ENCODE measurements around the gene DOCK1. TPM values are rescaled to one million over a fixed set of nuclear protein-coding genes. Genes with fewer than 3 reads are reported as not detected.

Gene DOCK1
- total RNA-seq, 1 experiment from 2014 or later: 82.2 TPM

DNA sequence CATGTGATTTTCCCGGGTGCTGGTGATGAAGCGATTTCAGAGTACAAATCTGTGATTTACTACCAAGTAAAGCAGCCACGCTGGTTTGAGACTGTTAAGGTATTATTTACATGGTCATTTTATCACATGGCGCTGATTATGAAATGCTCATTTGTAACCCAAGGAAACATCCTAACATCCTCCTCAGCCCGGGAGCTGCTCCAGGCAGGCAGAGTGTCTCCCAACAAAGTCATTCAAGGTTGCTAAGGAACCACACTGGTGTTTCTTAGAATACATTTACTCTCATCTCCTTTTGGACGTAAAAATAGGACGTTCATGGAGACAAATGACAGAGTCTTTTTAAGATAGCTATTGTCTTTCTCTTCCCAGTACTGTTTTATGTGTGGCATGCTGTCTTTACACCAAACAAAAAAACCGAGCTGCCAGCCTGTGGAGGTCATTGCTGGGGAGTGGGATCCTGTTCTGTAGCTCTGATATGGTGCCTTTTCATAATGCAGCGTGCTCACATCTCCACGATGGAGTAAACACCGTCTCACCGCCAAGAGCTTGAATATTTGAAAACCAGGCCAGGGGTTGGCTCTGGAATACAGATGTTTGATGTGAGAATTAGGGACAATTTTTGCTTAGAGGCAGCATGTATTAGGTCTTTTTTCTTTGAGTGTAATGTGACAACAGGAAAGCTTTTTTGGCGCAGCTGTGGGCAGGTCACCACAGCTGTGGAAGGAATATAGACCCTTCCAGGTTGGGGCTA lies 119.6 kb downstream of the DOCK1 start:
- POLR2A ChIA-PET: no interaction called here
- BruUV-seq (replicated peaks): no TSS peak
- intact Hi-C loops (cut with micrococcal nuclease; ENCODE audit: unreplicated experiment): no loop called here

DNA sequence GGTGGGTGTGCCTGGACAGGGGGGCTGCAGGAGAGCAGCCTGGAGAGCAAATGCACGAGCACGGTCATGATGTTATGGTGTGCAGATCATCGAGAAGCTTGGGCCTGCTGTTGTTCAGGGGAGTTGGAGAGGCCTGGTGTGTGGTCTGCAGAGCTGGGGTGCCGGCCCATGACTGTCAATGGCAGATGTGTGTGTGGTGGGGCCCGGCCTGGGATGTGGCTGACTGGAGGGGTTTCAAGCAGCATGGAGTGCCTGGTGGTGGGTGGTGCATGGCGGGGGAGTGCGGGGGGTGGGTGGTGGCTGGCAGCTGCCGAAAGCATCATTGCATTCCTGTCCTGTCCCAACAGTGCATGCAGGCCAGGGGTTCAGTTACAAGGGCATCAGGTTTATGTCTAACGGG lies 122.6 kb downstream of the DOCK1 start:
- H3K27me3 Mint-ChIP-seq (ENCODE audit: insufficient read depth, unreplicated experiment): no peaks in the 10 kb centered on the region
- H3K4me3 Mint-ChIP-seq (ENCODE audit: unreplicated experiment): no peak overlapping the region
- no peak overlapping the region for H3K27ac Mint-ChIP-seq (ENCODE audit: unreplicated experiment)

More for the DNA sequence above, 119.6 kb downstream of the DOCK1 start:
- Mint-ChIP-seq H3K4me3 (ENCODE audit: unreplicated experiment) (no peak overlapping the region), H3K27ac (ENCODE audit: unreplicated experiment) (no peak overlapping the region), H3K27me3 (ENCODE audit: insufficient read depth, unreplicated experiment) (no peaks in the 10 kb centered on the region), H3K9me3 (ENCODE audit: unreplicated experiment) (no peaks in the 10 kb centered on the region), H3K4me1 (ENCODE audit: low read depth, unreplicated experiment) (no peaks in the 10 kb centered on the region), H3K36me3 (ENCODE audit: insufficient read depth, unreplicated experiment) (peaks cover 51% of the 10 kb centered on the region)
- TF ChIP-seq, protein P1, sequence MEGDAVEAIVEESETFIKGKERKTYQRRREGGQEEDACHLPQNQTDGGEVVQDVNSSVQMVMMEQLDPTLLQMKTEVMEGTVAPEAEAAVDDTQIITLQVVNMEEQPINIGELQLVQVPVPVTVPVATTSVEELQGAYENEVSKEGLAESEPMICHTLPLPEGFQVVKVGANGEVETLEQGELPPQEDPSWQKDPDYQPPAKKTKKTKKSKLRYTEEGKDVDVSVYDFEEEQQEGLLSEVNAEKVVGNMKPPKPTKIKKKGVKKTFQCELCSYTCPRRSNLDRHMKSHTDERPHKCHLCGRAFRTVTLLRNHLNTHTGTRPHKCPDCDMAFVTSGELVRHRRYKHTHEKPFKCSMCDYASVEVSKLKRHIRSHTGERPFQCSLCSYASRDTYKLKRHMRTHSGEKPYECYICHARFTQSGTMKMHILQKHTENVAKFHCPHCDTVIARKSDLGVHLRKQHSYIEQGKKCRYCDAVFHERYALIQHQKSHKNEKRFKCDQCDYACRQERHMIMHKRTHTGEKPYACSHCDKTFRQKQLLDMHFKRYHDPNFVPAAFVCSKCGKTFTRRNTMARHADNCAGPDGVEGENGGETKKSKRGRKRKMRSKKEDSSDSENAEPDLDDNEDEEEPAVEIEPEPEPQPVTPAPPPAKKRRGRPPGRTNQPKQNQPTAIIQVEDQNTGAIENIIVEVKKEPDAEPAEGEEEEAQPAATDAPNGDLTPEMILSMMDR (IDR thresholded peaks at IDR 0.05; ENCODE audit: insufficient read depth in 1 of 2, low read depth in 1 of 2, low read length in 1 of 2, severe bottlenecking in 1 of 2, unreplicated experiment in 1 of 2): no peak
- CTCF ChIA-PET: no interaction called here
- peaks cover 2% of the 10 kb centered on the region for H3K36me3 ChIP-seq (ENCODE audit: control insufficient read depth, insufficient read depth, low read length)
- no peaks in the 10 kb centered on the region for H3K9me3 ChIP-seq
- H3K27me3 ChIP-seq (replicated peaks; ENCODE audit: control insufficient read depth, insufficient read depth, low read length): no peaks in the 10 kb centered on the region
- no peak for DNase-seq
- H3K4me1 ChIP-seq: no peaks in the 10 kb centered on the region
- no peak overlapping the region for H3K4me3 ChIP-seq (ENCODE audit: low read depth, low read length)

DNA sequence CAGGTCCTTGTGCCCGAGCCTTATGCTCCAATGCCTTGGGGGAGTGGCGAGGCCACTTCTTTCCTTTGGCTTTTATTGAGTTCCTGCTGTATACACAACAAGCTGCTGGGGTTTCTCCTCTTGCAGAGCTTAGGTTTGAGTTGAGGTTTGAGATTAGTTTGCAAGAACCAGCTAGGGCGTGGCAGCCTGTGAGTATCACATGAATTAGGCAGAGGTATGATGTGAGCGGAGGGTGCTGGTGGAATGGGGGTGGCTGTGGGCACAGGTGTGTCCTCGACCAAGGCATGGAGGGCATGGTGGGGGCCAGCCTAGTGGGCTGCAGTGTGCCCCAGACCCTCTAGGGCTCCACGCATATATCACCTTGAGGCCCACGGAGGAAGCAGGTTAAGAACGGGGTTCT lies 123.3 kb downstream of the DOCK1 start:
- no peak overlapping the region for H3K27ac Mint-ChIP-seq (ENCODE audit: unreplicated experiment)
- no peak for DNase-seq
- ChIA-PET POLR2A (no interaction called here), CTCF (no interaction called here)
- TF ChIP-seq, protein P1 (IDR thresholded peaks at IDR 0.05; ENCODE audit: insufficient read depth in 1 of 2, low read depth in 1 of 2, low read length in 1 of 2, severe bottlenecking in 1 of 2, unreplicated experiment in 1 of 2): no peak
- intact Hi-C loops (cut with micrococcal nuclease; ENCODE audit: unreplicated experiment): no loop called here
- no peaks in the 10 kb centered on the region for H3K27me3 Mint-ChIP-seq (ENCODE audit: insufficient read depth, unreplicated experiment)
- H3K27me3 ChIP-seq (replicated peaks; ENCODE audit: control insufficient read depth, insufficient read depth, low read length): no peaks in the 10 kb centered on the region
- no peak overlapping the region for H3K4me3 Mint-ChIP-seq (ENCODE audit: unreplicated experiment)
- no peaks in the 10 kb centered on the region for H3K4me1 ChIP-seq
- H3K36me3 Mint-ChIP-seq (ENCODE audit: insufficient read depth, unreplicated experiment): peaks cover 60% of the 10 kb centered on the region
- no TSS peak for BruUV-seq (replicated peaks)
- H3K9me3 Mint-ChIP-seq (ENCODE audit: unreplicated experiment): no peaks in the 10 kb centered on the region
- H3K9me3 ChIP-seq: no peaks in the 10 kb centered on the region
- no peaks in the 10 kb centered on the region for H3K4me1 Mint-ChIP-seq (ENCODE audit: low read depth, unreplicated experiment)
- no peak overlapping the region for H3K4me3 ChIP-seq (ENCODE audit: low read depth, low read length)
- H3K36me3 ChIP-seq (ENCODE audit: control insufficient read depth, insufficient read depth, low read length): peaks cover 4% of the 10 kb centered on the region

More for the DNA sequence above, 122.6 kb downstream of the DOCK1 start:
- no peak for DNase-seq
- ChIA-PET POLR2A (no interaction called here), CTCF (no interaction called here)
- intact Hi-C loops (cut with micrococcal nuclease; ENCODE audit: unreplicated experiment): no loop called here
- Mint-ChIP-seq H3K9me3 (ENCODE audit: unreplicated experiment) (no peaks in the 10 kb centered on the region), H3K36me3 (ENCODE audit: insufficient read depth, unreplicated experiment) (peaks cover 63% of the 10 kb centered on the region), H3K4me1 (ENCODE audit: low read depth, unreplicated experiment) (no peaks in the 10 kb centered on the region)
- Histone ChIP-seq H3K4me3 (ENCODE audit: low read depth, low read length) (no peak overlapping the region), H3K27me3 (replicated peaks; ENCODE audit: control insufficient read depth, insufficient read depth, low read length) (no peaks in the 10 kb centered on the region), H3K36me3 (ENCODE audit: control insufficient read depth, insufficient read depth, low read length) (peaks cover 4% of the 10 kb centered on the region), H3K9me3 (no peaks in the 10 kb centered on the region), H3K4me1 (no peaks in the 10 kb centered on the region)
- BruUV-seq (replicated peaks): no TSS peak
- TF ChIP-seq, protein P1 (IDR thresholded peaks at IDR 0.05; ENCODE audit: insufficient read depth in 1 of 2, low read depth in 1 of 2, low read length in 1 of 2, severe bottlenecking in 1 of 2, unreplicated experiment in 1 of 2): no peak
